Adrenal gland (tissue), 5 donors: ENCODE data around the gene SERAC1.

Experiments
- POLR2A ChIP-seq, 2 donors: fragments of 450-650 bp; IDR thresholded peaks; one replicate each; pipeline ENCODE4 v1.6.1; 2017; ENCODE audit warnings: antibody characterized with exemption in 2 of 2, mild to moderate bottlenecking in 2 of 2, moderate library complexity in 1 of 2
- TF ChIP-seq, protein P1 (sequence below), 6 experiments: fragments of 450-650 bp in 4 of 6; fragments of 200-600 bp in 2 of 6; sonication (generic) in 1 of 6; IDR thresholded peaks; 1 replicate in 5 of 6; 2 replicates in 1 of 6; pipeline versions ENCODE4 v1.5.1 to v1.8.0; 2016 to 2021; ENCODE audit warnings: antibody characterized with exemption in 6 of 6, mild to moderate bottlenecking in 2 of 6, moderate library complexity in 1 of 6
- donor health status: DM: no; HTN: no; CAD: no.

DNA sequence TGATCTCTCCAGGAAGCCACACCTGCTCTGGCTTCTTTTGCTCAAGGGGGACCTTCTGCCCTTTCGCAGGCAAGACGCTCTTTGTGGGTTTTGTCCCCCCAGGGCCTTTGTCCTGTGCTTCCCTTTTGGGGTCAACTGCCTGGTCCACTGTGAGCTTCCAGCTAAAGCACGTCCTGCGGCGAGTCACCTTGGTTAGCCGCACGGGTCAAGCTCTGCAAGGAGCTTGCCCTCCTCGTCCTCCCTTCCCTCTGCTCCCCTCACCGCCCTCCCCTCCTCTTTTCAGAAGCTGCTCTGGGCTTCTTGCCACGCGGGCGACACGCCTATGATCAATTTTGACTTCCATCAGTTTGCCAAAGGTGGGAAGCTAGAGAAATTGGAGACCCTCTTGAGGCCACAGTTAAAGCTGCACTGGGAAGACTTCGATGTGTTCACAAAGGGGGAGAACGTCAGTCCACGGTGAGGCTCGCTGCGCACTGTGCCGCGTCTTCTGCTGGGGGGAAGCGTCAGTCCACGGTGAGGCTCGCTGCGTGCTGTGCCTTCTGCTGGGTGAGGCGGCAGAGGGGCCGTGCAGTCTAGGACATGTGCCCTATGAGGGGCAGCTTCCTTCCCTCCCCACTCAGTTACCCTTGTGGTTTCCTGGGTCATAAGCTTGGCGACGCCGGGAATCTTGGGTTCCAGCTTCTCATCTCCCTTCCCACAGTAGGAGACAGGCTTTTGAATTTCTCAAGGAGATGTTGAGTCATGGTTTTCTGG is 106.2 kb downstream of the SERAC1 start:
- TF ChIP-seq, protein P1, sequence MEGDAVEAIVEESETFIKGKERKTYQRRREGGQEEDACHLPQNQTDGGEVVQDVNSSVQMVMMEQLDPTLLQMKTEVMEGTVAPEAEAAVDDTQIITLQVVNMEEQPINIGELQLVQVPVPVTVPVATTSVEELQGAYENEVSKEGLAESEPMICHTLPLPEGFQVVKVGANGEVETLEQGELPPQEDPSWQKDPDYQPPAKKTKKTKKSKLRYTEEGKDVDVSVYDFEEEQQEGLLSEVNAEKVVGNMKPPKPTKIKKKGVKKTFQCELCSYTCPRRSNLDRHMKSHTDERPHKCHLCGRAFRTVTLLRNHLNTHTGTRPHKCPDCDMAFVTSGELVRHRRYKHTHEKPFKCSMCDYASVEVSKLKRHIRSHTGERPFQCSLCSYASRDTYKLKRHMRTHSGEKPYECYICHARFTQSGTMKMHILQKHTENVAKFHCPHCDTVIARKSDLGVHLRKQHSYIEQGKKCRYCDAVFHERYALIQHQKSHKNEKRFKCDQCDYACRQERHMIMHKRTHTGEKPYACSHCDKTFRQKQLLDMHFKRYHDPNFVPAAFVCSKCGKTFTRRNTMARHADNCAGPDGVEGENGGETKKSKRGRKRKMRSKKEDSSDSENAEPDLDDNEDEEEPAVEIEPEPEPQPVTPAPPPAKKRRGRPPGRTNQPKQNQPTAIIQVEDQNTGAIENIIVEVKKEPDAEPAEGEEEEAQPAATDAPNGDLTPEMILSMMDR (IDR thresholded peaks at IDR 0.05) = no peak
- TF ChIP-seq POLR2A (IDR thresholded peaks at IDR 0.05) = no peak
